GM19372 (cell line): ENCODE measurements around the gene CDRT15.
"Not testable (repeated sequence)": the region's sequence is repeated elsewhere in the genome, so short reads cannot be mapped to it uniquely, and the experiment has no call there.

Experiments
- ATAC-seq: cut with Tn5 transposase; IDR thresholded peaks from one replicate; pipeline ENCODE4 v1.9.1; 2021; ENCODE audit warnings: mild to moderate bottlenecking, low read depth, moderate library complexity; ENCODE audit not compliant: unreplicated experiment

CDRT15 gene

DNA sequence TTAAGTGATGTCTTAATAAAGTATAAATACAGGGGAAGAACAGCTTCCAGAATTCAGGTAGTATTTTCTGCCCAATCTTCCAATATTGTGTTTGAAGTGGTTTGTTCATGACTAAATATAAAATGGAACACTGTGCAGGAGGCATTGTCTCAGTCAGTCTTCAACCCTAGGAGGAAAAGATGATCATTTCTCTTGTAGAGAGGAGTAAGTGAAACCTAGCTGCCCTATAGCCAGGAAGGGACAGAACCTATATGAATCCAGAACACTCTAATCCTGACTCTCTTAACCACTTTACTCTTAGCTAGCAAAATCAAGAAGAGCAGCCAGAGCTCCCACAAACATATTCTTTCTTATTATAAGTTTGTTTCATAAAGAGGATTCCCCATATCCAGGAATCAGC is 45.2 kb downstream of the CDRT15 start:
- ATAC-seq = not testable (repeated sequence)

DNA sequence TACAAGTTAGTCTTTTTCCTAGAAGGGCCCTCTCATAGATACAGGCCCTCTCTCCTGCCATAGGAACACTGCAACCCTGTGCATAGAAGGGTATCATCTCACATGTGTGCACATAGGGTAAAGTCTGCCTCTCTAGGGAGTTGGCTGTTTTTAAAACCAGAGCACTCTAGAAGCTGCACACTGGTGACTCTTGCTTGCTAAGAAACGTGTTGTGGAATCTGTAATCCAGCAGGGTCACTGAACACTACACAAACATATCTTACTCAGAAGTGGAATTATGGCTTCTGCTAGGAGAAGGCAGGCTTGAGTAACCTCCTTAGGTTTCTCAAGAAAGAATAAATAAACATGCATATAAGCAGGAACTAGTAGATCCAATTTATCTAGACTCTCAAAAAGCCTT is 45.9 kb downstream of the CDRT15 start:
- not testable (repeated sequence) for ATAC-seq

DNA sequence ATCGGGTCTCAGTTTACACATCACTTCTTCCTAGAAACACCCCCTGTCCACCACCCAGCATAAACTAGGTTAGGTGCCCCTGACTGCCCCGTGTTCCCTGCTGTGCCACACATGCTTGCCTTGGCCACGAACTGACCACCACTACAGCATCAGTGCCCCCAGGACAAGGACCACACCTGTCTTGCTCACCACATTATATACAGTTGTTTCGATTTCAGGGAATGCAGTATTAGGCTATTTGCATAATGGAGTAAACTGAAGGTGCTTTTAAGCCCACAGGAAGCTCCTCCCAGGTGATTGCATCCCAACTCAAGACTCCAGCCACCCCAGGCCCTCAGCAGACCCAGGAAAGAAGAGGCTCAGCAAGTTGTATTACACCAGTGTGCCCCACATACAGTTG is 50.2 kb downstream of the CDRT15 start:
- not testable (repeated sequence) for ATAC-seq
